GM12864 (cell line): ENCODE results near the gene SUGP1.

ENCODE experiments used
- DNase-seq: peaks from one replicate; pipeline ENCODE4 v3.0.0-alpha.2; 2011; ENCODE audit warnings: low read depth
- H3K4me3 ChIP-seq: 2 replicates; pipeline ENCODE4 v1.5.1; 2011; ENCODE audit warnings: mild to moderate bottlenecking, low read depth, low read length, control low read depth
- TF ChIP-seq, protein P1 (sequence below): IDR thresholded peaks from 2 replicates; pipeline ENCODE4 v1.5.1; 2011; ENCODE audit warnings: low read depth, mild to moderate bottlenecking, moderate library complexity, low read length, control low read depth, inconsistent platforms; ENCODE audit errors: missing control alignments

The SUGP1 gene

GRCh38 chr19:19342086-19343015 is 22.0 kb upstream of the SUGP1 start:
- TF ChIP-seq, protein P1, sequence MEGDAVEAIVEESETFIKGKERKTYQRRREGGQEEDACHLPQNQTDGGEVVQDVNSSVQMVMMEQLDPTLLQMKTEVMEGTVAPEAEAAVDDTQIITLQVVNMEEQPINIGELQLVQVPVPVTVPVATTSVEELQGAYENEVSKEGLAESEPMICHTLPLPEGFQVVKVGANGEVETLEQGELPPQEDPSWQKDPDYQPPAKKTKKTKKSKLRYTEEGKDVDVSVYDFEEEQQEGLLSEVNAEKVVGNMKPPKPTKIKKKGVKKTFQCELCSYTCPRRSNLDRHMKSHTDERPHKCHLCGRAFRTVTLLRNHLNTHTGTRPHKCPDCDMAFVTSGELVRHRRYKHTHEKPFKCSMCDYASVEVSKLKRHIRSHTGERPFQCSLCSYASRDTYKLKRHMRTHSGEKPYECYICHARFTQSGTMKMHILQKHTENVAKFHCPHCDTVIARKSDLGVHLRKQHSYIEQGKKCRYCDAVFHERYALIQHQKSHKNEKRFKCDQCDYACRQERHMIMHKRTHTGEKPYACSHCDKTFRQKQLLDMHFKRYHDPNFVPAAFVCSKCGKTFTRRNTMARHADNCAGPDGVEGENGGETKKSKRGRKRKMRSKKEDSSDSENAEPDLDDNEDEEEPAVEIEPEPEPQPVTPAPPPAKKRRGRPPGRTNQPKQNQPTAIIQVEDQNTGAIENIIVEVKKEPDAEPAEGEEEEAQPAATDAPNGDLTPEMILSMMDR: peak; percentile 68

DNA sequence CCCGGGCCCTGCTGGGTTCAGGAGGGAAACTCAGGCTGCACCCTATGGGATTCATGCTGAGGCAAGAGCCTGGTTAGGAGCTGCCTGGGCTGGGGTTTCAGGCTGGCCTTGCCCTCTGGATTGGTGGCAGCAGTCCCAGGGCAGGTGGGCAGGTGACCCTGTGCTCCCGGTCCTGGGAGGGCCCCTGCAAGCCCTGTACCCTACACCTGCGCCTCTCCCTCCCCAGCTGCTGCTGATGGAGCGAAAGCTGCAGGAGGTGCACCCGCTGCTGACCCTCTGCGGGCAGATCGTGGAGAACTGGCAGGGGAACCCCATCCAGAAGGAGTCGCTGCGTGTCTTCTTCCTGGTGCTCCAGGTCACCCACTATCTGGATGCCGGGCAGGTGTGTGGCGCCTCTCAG is 20.7 kb upstream of the SUGP1 start:
- H3K4me3 ChIP-seq: no peak overlapping the region
- DNase-seq: no peak
- TF ChIP-seq, protein P1: no peak

More at GRCh38 chr19:19342086-19343015, 22.0 kb upstream of the SUGP1 start:
- no peak overlapping the region for H3K4me3 ChIP-seq
- DNase-seq: no peak

- TF ChIP-seq, protein P1: no peak
- no peak overlapping the region for H3K4me3 ChIP-seq
- no peak for DNase-seq
These were observed 17.8 kb upstream of the SUGP1 start for GRCh38 chr19:19338082-19338481.

GRCh38 chr19:19337120-19337519 is 16.8 kb upstream of the SUGP1 start:
- H3K4me3 ChIP-seq: no peak overlapping the region
- DNase-seq: no peak
- TF ChIP-seq, protein P1: no peak

GRCh38 chr19:19336597-19336996 is 16.3 kb upstream of the SUGP1 start:
- H3K4me3 ChIP-seq: no peak overlapping the region
- DNase-seq: no peak
- TF ChIP-seq, protein P1: no peak

DNA sequence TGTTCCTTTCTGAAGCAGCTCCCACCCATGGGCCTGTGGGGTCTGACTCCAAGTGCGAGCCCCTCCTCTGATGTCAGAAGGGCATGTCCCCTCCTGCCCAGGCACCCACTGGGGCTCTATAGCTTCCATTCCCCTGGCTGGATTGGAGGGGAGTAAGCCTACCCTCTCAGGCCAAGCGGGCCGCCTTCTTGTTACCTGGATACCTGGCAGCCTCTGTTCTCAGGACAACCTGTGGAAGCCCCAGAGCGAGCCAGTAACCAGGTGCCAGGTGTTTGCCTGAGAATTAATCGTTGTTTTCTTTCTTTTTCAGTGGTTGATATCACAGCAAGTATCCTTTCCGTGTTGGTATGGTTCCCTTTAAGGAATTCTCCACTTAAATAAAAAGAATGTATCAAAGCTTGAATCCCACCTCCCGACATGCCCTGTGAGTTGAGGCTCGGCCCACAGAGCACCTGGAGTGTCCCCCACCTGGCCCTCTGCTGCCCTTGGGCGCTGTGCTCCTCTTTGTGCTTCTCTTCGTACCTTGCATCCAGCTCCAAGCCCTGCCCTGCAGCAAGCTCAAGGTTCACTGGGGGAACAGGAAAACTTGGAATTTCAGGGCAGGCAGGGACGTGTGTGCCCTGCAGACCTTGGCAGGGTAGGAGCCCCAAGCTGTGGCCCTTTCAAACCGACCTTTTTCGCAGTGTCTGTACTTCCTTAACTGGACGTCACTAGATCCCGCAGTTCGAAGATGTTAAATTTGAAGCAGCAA is 15.3 kb upstream of the SUGP1 start:
- TF ChIP-seq, protein P1: no peak
- no peak overlapping the region for H3K4me3 ChIP-seq
- DNase-seq: no peak

- TF ChIP-seq, protein P1: no peak
- DNase-seq: no peak
- no peak overlapping the region for H3K4me3 ChIP-seq
These were observed 14.7 kb upstream of the SUGP1 start for GRCh38 chr19:19334989-19335344.
